Kidney epithelial cell (primary cell): ENCODE results near the gene FAM168B. TPM values are rescaled to one million over a fixed set of nuclear protein-coding genes. Genes with fewer than 3 reads are reported as not detected.
"Not testable (repeated sequence)": the region's sequence is repeated elsewhere in the genome, so short reads cannot be mapped to it uniquely, and the experiment has no call there.

ENCODE experiments used
- DNase-seq: peaks from one replicate; pipeline ENCODE4 v3.0.0-alpha.2; 2010; ENCODE audit warnings: low read depth
- H3K27me3 ChIP-seq: 2 replicates; pipeline ENCODE4 v1.6.0; 2011; ENCODE audit warnings: low read length; ENCODE audit not compliant: control insufficient read depth, insufficient read depth
- H3K36me3 ChIP-seq: 2 replicates; pipeline ENCODE4 v1.5.1; 2011; ENCODE audit warnings: low read length; ENCODE audit not compliant: control insufficient read depth, insufficient read depth
- H3K4me3 ChIP-seq: 2 replicates; pipeline ENCODE4 v1.5.1; 2011; ENCODE audit warnings: low read depth, mild to moderate bottlenecking, control low read depth, low read length
- total RNA-seq: library from RNA; depleted of rRNA; stranded (reverse); fragments of >200 nt; gene quantifications from 2 replicates; pipeline ENCODE4 v1.2.3, GENCODE V29; 2015
- TF ChIP-seq, protein P1 (sequence below): IDR thresholded peaks from 2 replicates; pipeline ENCODE4 v1.5.1; 2011; ENCODE audit warnings: mild to moderate bottlenecking, moderate library complexity, low read length, control low read depth, inconsistent platforms; ENCODE audit not compliant: insufficient read depth, poor library complexity, severe bottlenecking

The FAM168B gene
- total RNA-seq, 1 donor from 2014 or later: 177 TPM

- Histone ChIP-seq H3K27me3 (no peaks in the 10 kb centered on the region), H3K4me3 (no peak overlapping the region), H3K36me3 (peaks cover 3% of the 10 kb centered on the region)
- DNase-seq: no peak
- TF ChIP-seq, protein P1, sequence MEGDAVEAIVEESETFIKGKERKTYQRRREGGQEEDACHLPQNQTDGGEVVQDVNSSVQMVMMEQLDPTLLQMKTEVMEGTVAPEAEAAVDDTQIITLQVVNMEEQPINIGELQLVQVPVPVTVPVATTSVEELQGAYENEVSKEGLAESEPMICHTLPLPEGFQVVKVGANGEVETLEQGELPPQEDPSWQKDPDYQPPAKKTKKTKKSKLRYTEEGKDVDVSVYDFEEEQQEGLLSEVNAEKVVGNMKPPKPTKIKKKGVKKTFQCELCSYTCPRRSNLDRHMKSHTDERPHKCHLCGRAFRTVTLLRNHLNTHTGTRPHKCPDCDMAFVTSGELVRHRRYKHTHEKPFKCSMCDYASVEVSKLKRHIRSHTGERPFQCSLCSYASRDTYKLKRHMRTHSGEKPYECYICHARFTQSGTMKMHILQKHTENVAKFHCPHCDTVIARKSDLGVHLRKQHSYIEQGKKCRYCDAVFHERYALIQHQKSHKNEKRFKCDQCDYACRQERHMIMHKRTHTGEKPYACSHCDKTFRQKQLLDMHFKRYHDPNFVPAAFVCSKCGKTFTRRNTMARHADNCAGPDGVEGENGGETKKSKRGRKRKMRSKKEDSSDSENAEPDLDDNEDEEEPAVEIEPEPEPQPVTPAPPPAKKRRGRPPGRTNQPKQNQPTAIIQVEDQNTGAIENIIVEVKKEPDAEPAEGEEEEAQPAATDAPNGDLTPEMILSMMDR: no peak
These were observed 15.9 kb downstream of the FAM168B start for GRCh38 chr2:131077182-131077846.

- no peaks in the 10 kb centered on the region for H3K27me3 ChIP-seq
- no peak overlapping the region for H3K4me3 ChIP-seq
- peaks cover 3% of the 10 kb centered on the region for H3K36me3 ChIP-seq
- TF ChIP-seq, protein P1: no peak
- no peak for DNase-seq
These were observed 16.6 kb downstream of the FAM168B start for GRCh38 chr2:131076707-131077106.

GRCh38 chr2:131075578-131075977, 17.7 kb downstream of the FAM168B start:
- not testable (repeated sequence) for H3K27me3 ChIP-seq, H3K36me3 ChIP-seq, H3K4me3 ChIP-seq, DNase-seq

DNA sequence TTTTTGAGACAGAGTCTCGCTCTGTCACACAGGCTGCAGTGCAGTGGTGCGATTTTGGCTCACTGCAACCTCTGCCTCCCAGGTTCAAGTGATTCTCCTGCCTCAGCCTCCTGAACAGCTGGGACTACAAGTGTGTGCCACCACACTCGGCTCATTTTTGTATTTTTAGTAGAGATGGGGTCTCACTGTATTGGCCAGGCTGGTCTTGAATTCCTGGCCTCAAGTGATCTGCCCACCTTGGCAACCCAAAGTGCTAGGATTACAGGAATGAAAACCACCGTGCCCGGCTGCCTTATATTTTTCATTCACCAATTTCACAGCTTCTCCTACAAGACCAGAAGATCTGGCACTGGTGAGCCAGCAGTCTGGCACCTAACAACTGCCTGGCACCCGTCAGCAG, 25.1 kb downstream of the FAM168B start:
- not testable (repeated sequence) for H3K27me3 ChIP-seq, H3K36me3 ChIP-seq, DNase-seq, H3K4me3 ChIP-seq

- H3K36me3 ChIP-seq: peaks cover 1% of the 10 kb centered on the region
- TF ChIP-seq, protein P1: no peak
- no peaks in the 10 kb centered on the region for H3K27me3 ChIP-seq
- no peak overlapping the region for H3K4me3 ChIP-seq
- DNase-seq: no peak
These were observed 25.7 kb downstream of the FAM168B start for GRCh38 chr2:131067465-131068125.

GRCh38 chr2:131064589-131065512, 28.4 kb downstream of the FAM168B start:
- Histone ChIP-seq H3K4me3 (no peak overlapping the region), H3K36me3 (peaks cover 1% of the 10 kb centered on the region), H3K27me3 (no peaks in the 10 kb centered on the region)
- no peak for DNase-seq
- TF ChIP-seq, protein P1: no peak
